HG02852 (cell line): ENCODE measurements around the gene AHSG.

ENCODE experiments used
- ATAC-seq: cut with Tn5 transposase; IDR thresholded peaks from one replicate; pipeline ENCODE4 v1.9.1; 2021; ENCODE audit warnings: mild to moderate bottlenecking, moderate library complexity; ENCODE audit not compliant: unreplicated experiment

The AHSG gene

DNA sequence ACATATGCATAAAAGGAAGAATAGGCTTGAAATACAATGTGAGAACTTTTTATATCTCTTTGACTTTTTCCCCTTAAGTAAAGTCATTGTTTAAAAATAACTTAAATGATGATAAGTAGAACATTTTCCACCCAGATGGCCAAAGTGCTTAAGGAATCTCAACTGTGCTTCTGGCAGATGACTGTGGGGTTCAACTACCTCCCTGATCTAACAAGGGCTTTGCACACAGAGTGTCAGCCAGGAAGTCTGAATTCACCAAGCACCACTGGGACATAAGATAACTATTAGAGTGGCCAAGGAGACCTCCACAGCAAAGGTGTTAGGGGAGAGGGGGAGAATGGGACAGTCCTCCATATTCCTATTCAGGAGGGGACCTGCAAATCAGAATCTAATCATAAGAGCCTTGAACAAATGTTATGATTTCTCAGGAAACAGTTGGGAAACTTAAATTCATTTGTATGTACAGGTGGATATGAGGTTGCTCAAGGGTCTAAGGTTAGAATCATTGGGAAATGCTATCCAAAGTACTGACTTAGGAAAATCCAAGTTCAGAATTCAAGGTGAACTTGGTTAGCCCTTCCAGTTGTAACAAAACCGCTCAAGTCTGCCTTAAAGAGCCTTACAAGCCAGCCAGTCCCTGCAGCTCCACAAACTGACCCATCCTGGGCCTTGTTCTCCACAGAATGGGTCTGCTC is 27.1 kb downstream of the AHSG start, which contains the start of gene FETUB:
FETUB (plus strand) TSS at position 622 of the 695 bp plus-strand sequence; CDS start at position 684, 62 bp downstream.
- ATAC-seq = no peak

DNA sequence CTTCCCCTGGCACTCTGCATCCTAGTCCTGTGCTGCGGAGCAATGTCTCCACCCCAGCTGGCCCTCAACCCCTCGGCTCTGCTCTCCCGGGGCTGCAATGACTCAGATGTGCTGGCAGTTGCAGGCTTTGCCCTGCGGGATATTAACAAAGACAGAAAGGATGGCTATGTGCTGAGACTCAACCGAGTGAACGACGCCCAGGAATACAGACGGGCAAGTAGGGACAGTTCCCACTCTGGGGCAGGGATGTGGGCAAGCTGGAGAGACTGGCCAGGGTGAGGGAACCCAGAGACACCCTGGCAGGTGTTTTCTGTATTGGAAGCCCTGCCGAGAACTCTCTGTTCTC is 27.6 kb downstream of the AHSG start:
- ATAC-seq = no peak

- ATAC-seq = no peak
These were observed 28.1 kb downstream of the AHSG start for GRCh38 chr3:186640929-186641328.

GRCh38 chr3:186642014-186642413 is 29.2 kb downstream of the AHSG start:
- no peak for ATAC-seq

DNA sequence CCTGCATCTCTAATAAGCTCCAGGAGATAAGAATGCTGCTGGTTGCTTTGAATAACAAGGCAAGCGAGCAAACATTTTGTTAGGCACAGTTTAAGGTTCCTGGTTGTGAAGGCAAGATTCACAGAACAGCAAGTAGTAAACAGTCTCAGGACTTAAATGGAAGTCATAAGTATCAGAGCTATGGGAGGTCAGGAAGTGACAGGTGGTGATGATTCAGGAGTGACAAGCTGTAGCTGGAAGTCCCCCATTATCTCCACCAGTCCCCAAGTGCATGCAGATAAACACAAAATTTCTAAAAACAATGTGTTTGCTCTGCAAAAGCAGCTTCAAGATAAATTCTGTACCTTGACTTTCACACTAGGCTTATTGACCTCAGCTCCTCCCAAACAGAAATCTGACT is 30.6 kb downstream of the AHSG start:
- ATAC-seq = no peak

DNA sequence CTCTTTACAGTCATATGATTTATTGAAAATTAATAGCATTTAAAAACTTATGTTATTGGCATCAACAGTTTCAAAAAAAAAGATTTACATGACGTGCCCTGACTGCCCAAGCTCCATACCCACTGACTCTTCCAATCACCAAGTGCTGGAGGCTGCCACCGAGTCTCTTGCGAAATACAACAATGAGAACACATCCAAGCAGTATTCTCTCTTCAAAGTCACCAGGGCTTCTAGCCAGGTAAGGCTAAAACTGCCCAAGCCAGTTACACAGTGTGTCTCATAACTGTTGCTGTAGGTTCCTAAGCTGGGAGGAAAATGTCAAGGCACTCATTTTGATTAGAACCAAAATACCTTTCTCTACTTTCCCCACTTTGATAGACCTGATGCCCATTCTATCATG is 31.8 kb downstream of the AHSG start:
- no peak for ATAC-seq

GRCh38 chr3:186646106-186646505 is 33.2 kb downstream of the AHSG start:
- ATAC-seq = no peak

GRCh38 chr3:186646841-186647240 is 34.0 kb downstream of the AHSG start:
- no peak for ATAC-seq

DNA sequence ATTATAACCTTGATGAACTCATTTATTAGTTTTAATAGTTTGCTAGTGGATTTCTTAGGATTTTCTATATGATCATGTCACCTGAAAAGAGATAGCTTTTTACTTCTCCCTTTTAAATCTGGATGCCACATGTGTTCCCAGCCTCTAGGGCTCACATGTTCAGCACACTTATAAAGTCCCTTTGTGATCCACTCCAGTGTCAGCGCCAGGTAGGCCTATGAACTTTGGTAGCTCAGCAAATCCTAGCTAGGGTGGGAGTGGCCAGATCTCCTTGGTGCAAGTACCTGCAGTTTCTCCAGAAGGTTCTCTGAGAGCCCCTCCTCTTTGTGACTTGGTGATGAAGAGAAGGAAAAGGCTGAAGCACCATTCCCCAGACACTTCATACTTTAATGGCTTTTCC is 36.0 kb downstream of the AHSG start:
- no peak for ATAC-seq

DNA sequence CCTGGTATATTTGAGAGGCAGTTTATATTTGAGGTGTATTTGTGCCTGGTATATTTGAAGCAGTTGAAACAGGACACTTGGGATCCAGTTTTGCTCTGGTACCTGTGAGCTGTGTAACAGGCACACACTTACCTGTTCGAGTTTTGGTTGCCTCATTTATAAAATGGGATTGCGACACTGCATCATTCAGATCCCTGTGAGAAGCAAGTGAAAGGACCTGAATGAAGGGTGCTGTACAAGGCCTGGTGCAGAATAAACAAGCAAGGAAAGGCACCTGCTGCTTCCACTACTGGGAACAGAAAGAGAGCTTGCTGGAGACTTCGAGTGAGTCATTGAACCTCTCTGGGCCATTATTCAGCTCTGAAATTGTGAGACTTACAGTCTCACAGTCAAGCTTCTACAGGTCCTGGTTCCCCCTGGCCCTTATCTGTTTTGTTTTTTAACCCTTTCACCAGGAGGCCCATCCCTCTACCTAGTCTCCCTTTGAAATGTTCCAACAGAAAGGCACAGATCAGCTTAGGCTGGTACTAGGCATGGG is 38.9 kb downstream of the AHSG start:
- no peak for ATAC-seq

- peak; percentile 96 for ATAC-seq
These were observed 40.3 kb downstream of the AHSG start for GRCh38 chr3:186653080-186653707.

DNA sequence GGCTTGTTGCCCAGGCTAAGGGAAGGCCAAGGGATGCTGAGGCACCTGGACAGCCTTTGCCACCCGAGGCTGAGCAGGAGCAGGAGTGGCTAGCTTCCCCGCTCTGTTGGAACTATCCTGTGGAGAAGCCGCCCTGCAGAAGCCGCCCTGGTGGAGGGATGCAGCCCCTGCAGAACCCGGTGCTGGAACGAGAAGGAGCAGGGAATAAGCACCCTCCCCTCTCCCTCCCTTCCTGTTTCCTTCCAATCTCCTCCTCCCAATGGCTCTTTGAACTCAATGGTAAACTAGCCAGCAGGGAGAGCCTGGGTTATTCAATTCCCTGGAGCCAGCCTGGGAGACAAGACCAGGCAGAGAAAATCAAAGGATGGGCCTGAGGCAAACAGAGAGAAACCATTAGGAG is 41.1 kb downstream of the AHSG start:
- no peak for ATAC-seq

DNA sequence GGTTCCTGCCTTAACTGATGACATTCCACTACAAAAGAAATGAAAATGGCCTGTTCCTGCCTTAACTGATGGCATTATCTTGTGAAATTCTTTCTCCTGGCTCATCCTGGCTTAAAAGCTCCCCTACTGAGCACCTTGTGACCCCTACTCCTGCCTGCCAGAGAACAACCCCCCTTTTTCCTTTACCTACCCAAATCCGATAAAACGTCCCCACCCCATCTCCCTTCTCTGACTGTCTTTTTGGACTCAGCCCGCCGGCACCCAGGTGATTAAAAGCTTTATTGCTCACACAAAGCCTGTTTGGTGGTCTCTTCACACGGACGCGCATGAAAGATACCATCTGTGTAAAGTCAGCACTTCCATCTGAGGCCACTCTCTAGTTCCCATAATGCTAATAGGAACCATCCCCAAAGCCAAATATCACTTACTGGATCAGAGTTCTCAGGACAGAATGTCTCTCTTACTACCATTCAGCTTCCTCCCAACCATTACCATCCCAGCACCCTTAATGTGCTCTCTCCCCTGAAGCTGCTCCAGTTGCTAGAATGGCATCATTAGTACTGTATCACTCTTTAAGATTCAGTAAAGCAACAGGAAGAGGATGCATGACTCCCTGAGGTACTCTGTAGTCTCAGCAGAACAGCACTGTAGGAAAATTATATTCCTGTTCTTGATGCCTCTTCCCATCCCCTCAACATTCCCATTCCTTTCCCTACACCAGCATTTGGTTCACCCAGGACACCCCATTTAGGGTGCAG is 50.7 kb downstream of the AHSG start:
- ATAC-seq = no peak

GRCh38 chr3:186664119-186664495 is 51.2 kb downstream of the AHSG start:
- ATAC-seq = no peak

DNA sequence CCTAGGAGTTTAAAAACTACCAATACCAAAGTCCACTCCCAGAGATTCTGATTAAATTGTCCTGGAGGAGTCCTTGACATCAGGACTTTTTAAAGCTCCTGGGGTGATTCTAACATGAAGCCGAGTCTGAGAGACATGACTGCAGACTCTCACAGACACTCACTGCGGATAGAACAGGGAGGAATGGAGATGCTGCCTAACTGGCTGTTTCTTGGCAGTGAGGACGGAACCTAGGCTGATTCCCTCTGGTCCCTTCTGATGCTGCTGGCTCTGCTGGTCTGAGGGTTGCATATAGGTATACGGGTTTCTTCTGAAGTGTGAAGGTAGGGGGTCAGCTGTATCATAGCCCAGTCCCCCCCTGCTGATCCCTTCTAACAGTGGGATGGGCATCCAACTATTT is 51.6 kb downstream of the AHSG start:
- no peak for ATAC-seq

DNA sequence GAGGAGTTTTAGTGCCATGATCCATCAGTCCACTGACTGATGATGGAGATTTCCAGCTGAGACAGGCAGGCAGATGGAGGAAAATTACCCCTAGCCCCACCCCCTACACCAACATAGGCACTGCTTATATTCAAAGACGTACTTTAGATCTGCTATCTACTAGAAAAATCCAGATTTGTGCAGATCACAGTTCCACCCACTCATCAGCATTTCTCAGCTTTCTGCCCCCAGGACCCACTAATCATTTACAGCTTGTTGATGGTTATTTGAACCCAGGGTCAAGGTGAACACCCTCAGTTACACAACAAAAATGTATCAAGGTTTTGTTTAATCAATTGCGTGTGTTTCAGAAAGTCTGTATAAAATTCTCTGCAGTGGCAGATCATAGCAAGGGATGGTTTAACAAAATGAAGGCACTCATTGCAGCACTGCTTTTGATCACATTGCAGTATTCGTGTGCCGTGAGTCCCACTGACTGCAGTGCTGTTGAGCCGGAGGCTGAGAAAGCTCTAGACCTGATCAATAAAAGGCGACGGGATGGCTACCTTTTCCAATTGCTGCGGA is 52.8 kb downstream of the AHSG start, which contains the start of gene HRG:
HRG (plus strand) TSS at position 390 of the 564 bp plus-strand sequence; CDS start at position 408, 18 bp downstream.
- ATAC-seq = no peak

GRCh38 chr3:186668426-186668825 is 55.6 kb downstream of the AHSG start:
- no peak for ATAC-seq

DNA sequence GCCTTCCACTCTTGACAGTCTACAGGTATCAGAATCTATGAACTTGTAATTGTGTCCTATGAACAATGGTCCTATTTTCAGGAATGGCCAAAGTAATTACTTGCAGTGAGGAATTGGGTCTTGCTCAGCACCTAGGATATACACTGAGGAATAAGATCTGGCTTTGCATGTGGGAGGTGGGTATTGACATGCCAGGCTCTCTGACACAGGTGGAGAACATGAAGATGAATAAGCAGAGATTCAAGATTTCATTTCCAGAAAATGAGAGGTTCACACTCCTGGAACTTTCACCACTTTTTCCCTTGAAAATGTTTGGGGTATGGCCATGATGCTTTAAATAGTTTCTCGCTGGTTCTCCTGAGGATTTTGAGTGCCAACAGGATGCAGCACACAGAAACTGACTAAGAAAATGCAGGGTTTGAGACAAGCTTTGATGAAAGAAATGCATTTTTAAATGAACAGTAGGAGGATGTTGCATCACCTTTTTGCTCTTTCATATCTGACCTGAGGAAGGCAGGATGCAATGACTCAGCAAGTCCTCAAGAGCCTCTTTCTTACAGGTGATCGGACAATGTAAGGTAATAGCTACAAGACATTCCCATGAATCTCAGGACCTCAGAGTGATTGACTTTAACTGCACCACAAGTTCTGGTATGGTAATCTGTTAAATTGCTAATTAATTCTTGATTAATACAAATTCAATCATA is 56.7 kb downstream of the AHSG start:
- ATAC-seq = no peak

- ATAC-seq = no peak
These were observed 57.3 kb downstream of the AHSG start for GRCh38 chr3:186670155-186670554.
